Loucy (cell line): ENCODE data around the gene NSMCE1.

ENCODE experiments used
- H2AFZ ChIP-seq: fragments of 200-600 bp; sonication (generic); 2 replicates; pipeline ENCODE4 v1.6.0; 2016; ENCODE audit warnings: antibody characterized with exemption, mild to moderate bottlenecking, low read length, moderate library complexity
- H3F3A ChIP-seq: fragments of 200-600 bp; 2 replicates; pipeline ENCODE4 v1.6.0; 2016; ENCODE audit warnings: antibody characterized with exemption, low read depth, mild to moderate bottlenecking
- H3K27me3 ChIP-seq: fragments of 200-600 bp; sonication (generic); 2 replicates; pipeline ENCODE4 v1.6.1; 2014; ENCODE audit warnings: low read length, mild to moderate bottlenecking; ENCODE audit not compliant: insufficient read depth, poor library complexity, severe bottlenecking
- H3K36me3 ChIP-seq: fragments of 200-600 bp; sonication (generic); 2 replicates; pipeline ENCODE4 v1.6.1; 2016; ENCODE audit warnings: low read length; ENCODE audit not compliant: insufficient read depth
- H3K4me1 ChIP-seq: fragments of 200-600 bp; sonication (generic); 2 replicates; pipeline ENCODE4 v1.5.1; 2014; ENCODE audit warnings: low read length, mild to moderate bottlenecking; ENCODE audit not compliant: insufficient read depth, poor library complexity, severe bottlenecking
- H3K4me2 ChIP-seq: fragments of 200-600 bp; sonication (generic); 2 replicates; pipeline ENCODE4 v1.6.0; 2014; ENCODE audit warnings: antibody characterized with exemption, low read length, low read depth, mild to moderate bottlenecking; ENCODE audit not compliant: poor library complexity, severe bottlenecking
- H3K4me3 ChIP-seq: fragments of 200-600 bp; sonication (generic); 2 replicates; pipeline ENCODE4 v1.5.1; 2014; ENCODE audit warnings: low read length, mild to moderate bottlenecking, mixed read lengths; ENCODE audit not compliant: poor library complexity, severe bottlenecking
- H3K79me2 ChIP-seq: fragments of 200-600 bp; sonication (generic); 2 replicates; pipeline ENCODE4 v1.6.1; 2014; ENCODE audit warnings: low read length; ENCODE audit not compliant: insufficient read depth
- H3K9ac ChIP-seq: fragments of 200-600 bp; sonication (generic); 2 replicates; pipeline ENCODE4 v1.6.0; 2014; ENCODE audit warnings: mild to moderate bottlenecking, low read depth, low read length, moderate library complexity; ENCODE audit not compliant: poor library complexity, severe bottlenecking
- H3K9me2 ChIP-seq: fragments of 200-600 bp; sonication (generic); replicated peaks from 2 replicates; pipeline ENCODE4 v1.6.1; 2016; ENCODE audit warnings: low read depth, low read length, mixed read lengths
- H3K9me3 ChIP-seq: fragments of 200-600 bp; sonication (generic); 2 replicates; pipeline ENCODE4 v1.6.1; 2014; ENCODE audit warnings: mild to moderate bottlenecking, antibody characterized with exemption, low read length, low read depth; ENCODE audit not compliant: insufficient read depth
- H4K20me1 ChIP-seq: fragments of 200-600 bp; sonication (generic); 2 replicates; pipeline ENCODE4 v1.6.0; 2014; ENCODE audit warnings: antibody characterized with exemption, low read length, mild to moderate bottlenecking; ENCODE audit not compliant: insufficient read depth, poor library complexity, severe bottlenecking
- EZH2phosphoT487 ChIP-seq: fragments of 200-600 bp; IDR thresholded peaks from 2 replicates; pipeline ENCODE4 v1.6.1; 2018; ENCODE audit warnings: antibody characterized with exemption, mild to moderate bottlenecking, moderate library complexity, borderline replicate concordance
- TF ChIP-seq, protein P1 (sequence below): fragments of 200-600 bp; sonication (generic); conservative IDR thresholded peaks from 2 replicates; pipeline ENCODE4 v1.5.1; 2014; ENCODE audit warnings: mild to moderate bottlenecking, antibody characterized with exemption, low read length

The NSMCE1 gene

GRCh38 chr16:27238591-27238990, 30.0 kb downstream of the NSMCE1 start:
- H3K4me2 ChIP-seq, result no peak overlapping the region
- peak overlapping the region; percentile 67 for H3K9ac ChIP-seq
- H3K79me2 ChIP-seq, result peaks cover 3% of the 10 kb centered on the region; the same call in 1 of the 2 replicates
- no peaks in the 10 kb centered on the region for H3K27me3 ChIP-seq
- no peak overlapping the region for H2AFZ ChIP-seq
- peaks cover 56% of the 10 kb centered on the region for H3K4me1 ChIP-seq
- no peaks in the 10 kb centered on the region for H3K9me2 ChIP-seq
- H3K9me3 ChIP-seq, result no peaks in the 10 kb centered on the region
- peaks cover 7% of the 10 kb centered on the region; the same call in 1 of the 2 replicates for H3F3A ChIP-seq
- no peak for TF ChIP-seq EZH2phosphoT487
- TF ChIP-seq, protein P1, sequence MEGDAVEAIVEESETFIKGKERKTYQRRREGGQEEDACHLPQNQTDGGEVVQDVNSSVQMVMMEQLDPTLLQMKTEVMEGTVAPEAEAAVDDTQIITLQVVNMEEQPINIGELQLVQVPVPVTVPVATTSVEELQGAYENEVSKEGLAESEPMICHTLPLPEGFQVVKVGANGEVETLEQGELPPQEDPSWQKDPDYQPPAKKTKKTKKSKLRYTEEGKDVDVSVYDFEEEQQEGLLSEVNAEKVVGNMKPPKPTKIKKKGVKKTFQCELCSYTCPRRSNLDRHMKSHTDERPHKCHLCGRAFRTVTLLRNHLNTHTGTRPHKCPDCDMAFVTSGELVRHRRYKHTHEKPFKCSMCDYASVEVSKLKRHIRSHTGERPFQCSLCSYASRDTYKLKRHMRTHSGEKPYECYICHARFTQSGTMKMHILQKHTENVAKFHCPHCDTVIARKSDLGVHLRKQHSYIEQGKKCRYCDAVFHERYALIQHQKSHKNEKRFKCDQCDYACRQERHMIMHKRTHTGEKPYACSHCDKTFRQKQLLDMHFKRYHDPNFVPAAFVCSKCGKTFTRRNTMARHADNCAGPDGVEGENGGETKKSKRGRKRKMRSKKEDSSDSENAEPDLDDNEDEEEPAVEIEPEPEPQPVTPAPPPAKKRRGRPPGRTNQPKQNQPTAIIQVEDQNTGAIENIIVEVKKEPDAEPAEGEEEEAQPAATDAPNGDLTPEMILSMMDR, result no peak
- H3K4me3 ChIP-seq, result no peak overlapping the region
- H4K20me1 ChIP-seq, result no peaks in the 10 kb centered on the region
- no peaks in the 10 kb centered on the region for H3K36me3 ChIP-seq

DNA sequence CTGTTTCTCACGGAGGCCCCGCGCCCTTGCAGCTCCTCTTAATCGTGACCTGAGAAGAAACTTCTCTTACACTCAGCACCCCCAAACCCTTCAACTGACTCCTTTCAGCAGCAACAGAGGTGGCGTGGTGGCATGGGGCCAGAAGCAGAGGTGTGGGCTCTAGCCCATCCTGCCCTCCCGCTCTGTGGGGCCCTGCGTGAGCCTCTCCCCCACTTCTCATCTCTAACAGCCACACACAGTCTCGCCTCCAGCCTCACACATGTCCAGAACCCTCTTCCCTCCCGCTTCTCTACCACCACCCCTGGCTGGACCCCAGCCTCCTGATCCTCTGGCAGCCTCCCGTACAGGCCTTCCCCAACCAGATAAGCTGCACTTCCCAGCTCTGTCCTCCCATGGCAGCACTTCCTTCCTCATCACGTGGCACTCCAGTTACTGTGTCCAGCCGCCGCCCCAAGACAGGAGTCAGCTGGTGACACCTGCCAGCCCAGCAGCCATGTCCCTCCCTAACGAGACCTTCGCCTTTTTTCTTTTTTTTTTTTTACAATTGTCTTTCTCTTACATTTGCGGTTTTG, 30.5 kb downstream of the NSMCE1 start:
- H3K9ac ChIP-seq, result peak overlapping the region; percentile 67

DNA sequence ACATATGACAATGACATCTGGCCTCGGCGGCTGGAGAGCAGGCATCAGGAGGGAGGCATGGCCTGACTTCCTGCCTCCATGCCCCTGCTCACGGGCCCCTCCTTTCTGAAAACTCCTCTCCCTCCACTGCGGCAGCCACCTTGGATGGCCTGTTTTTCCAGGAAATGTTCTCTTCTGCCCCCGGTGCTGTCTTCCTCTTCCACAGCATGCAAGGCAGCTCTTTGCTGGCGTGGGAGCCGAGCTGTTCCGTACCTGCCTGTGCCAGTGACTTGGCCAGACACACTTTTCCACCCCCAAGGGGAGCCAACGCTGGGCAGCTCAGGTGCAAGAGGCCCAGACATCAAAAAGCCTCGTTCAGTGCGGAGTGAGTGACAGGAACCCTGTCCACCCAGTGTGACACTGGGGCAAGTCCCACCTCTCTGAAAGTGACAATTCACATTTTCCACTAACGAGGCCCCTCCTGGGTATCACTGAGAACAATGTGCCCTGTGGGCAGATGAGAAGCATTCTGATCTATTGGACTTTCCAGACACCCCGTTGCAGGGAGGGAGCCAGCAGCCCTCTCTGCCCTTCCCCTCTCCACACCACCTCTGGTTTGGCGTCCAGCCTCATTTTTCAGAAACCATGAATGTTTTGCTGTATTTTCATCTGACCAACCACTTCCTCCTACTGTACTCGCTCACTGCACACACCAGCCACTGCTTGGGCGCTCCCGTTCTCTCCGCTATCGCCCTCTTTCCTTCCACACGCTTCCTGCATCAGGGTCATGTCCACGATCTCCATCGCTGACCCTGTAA, 31.2 kb downstream of the NSMCE1 start:
- Histone ChIP-seq H3K27me3 (no peaks in the 10 kb centered on the region), H3K4me2 (peak overlapping the region; percentile 63), H2AFZ (peak overlapping the region; percentile 67), H3K36me3 (no peaks in the 10 kb centered on the region), H4K20me1 (no peaks in the 10 kb centered on the region), H3K9me2 (no peaks in the 10 kb centered on the region), H3K79me2 (peaks cover 3% of the 10 kb centered on the region; the same call in 1 of the 2 replicates), H3K9ac (peak overlapping the region; percentile 67), H3K9me3 (no peaks in the 10 kb centered on the region), H3K4me1 (peaks cover 68% of the 10 kb centered on the region), H3K4me3 (no peak overlapping the region), H3F3A (peaks cover 7% of the 10 kb centered on the region; the same call in 1 of the 2 replicates)
- no peak for TF ChIP-seq EZH2phosphoT487
- TF ChIP-seq, protein P1, result no peak

More for the DNA sequence above, 30.5 kb downstream of the NSMCE1 start:
- Histone ChIP-seq H3K4me3 (no peak overlapping the region), H4K20me1 (no peaks in the 10 kb centered on the region), H3K79me2 (peaks cover 3% of the 10 kb centered on the region; the same call in 1 of the 2 replicates), H3F3A (peaks cover 7% of the 10 kb centered on the region; the same call in 1 of the 2 replicates), H3K4me1 (peaks cover 61% of the 10 kb centered on the region), H3K4me2 (peak overlapping the region; percentile 63), H3K9me3 (no peaks in the 10 kb centered on the region), H3K9me2 (no peaks in the 10 kb centered on the region), H3K36me3 (no peaks in the 10 kb centered on the region), H3K27me3 (no peaks in the 10 kb centered on the region), H2AFZ (peak overlapping the region; percentile 67; the same call in 1 of the 2 replicates)
- TF ChIP-seq EZH2phosphoT487, result no peak
- TF ChIP-seq, protein P1, result no peak
